ENCODE measurements around the gene F2. TPM values are rescaled to one million over a fixed set of nuclear protein-coding genes. Genes with fewer than 3 reads are reported as not detected.

The F2 gene
- total RNA-seq, 1 experiment from 2014 or later, result 0.47 TPM

GRCh38 chr11:46681814-46682213, 37.2 kb upstream of the F2 start:
- ATAC-seq (no peak), DNase-seq (ENCODE audit: low read depth, low spot score) (no peak)
- Histone ChIP-seq H2AFZ (ENCODE audit: low read depth, low read length, poor library complexity, severe bottlenecking) (no peak overlapping the region), H3K9ac (ENCODE audit: low read length) (no peak overlapping the region), H3K27ac (ENCODE audit: low read depth, low read length) (no peak overlapping the region), H4K20me1 (ENCODE audit: insufficient read depth) (no peaks in the 10 kb centered on the region), H3K4me1 (ENCODE audit: control insufficient read depth in 1 of 2, insufficient read depth in 2 of 2, low read length in 2 of 2) (peaks cover 4 to 20% of the 10 kb centered on the region in 2 experiments), H3K9me2 (ENCODE audit: insufficient read depth) (no peaks in the 10 kb centered on the region), H3K9me3 (ENCODE audit: control insufficient read depth in 1 of 2, insufficient read depth in 1 of 2, low read depth in 1 of 2, low read length in 2 of 2) (no peaks in the 10 kb centered on the region), H3K79me2 (ENCODE audit: insufficient read depth, low read length) (no peaks in the 10 kb centered on the region), H3K27me3 (ENCODE audit: insufficient read depth, low read length) (no peaks in the 10 kb centered on the region), H3K4me3 (replicated peaks in 1 of 2; ENCODE audit: low read depth in 1 of 2, low read length in 2 of 2) (no peak overlapping the region), H3K4me2 (ENCODE audit: low read length) (no peak overlapping the region), H3K36me3 (ENCODE audit: control insufficient read depth in 1 of 2, insufficient read depth in 2 of 2, low read length in 2 of 2) (0 out of 4 replicates have a peak, but pooled peaks cover 0 to 4% of the 10 kb centered on the region in 2 experiments)
- TF ChIP-seq ZFX (IDR thresholded peaks at IDR 0.05), result no peak
- no peak for TF ChIP-seq EZH2phosphoT487 (IDR thresholded peaks at IDR 0.05; ENCODE audit: borderline replicate concordance)
- TF ChIP-seq CTCF (IDR thresholded peaks at IDR 0.05 in 2 of 3, conservative IDR thresholded peaks at IDR 0.05 in 1 of 3; ENCODE audit: borderline replicate concordance in 1 of 3, insufficient read depth in 1 of 3, low read depth in 2 of 3, low read length in 2 of 3), result no peak
- TF ChIP-seq POLR2A (IDR thresholded peaks at IDR 0.05; ENCODE audit: borderline replicate concordance, extremely low read depth, insufficient read depth, insufficient read length), result no peak
- TF ChIP-seq EZH2 (IDR thresholded peaks at IDR 0.05), result no peak
- TF ChIP-seq JUND (IDR thresholded peaks at IDR 0.05), result no peak
- TF ChIP-seq, protein P1, sequence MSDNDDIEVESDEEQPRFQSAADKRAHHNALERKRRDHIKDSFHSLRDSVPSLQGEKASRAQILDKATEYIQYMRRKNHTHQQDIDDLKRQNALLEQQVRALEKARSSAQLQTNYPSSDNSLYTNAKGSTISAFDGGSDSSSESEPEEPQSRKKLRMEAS (IDR thresholded peaks at IDR 0.05), result no peak
- TF ChIP-seq EGR1 (IDR thresholded peaks at IDR 0.05; ENCODE audit: low read depth), result no peak
- no peak for TF ChIP-seq CBX3 (IDR thresholded peaks at IDR 0.05; ENCODE audit: low read depth)
- TF ChIP-seq, protein P2, sequence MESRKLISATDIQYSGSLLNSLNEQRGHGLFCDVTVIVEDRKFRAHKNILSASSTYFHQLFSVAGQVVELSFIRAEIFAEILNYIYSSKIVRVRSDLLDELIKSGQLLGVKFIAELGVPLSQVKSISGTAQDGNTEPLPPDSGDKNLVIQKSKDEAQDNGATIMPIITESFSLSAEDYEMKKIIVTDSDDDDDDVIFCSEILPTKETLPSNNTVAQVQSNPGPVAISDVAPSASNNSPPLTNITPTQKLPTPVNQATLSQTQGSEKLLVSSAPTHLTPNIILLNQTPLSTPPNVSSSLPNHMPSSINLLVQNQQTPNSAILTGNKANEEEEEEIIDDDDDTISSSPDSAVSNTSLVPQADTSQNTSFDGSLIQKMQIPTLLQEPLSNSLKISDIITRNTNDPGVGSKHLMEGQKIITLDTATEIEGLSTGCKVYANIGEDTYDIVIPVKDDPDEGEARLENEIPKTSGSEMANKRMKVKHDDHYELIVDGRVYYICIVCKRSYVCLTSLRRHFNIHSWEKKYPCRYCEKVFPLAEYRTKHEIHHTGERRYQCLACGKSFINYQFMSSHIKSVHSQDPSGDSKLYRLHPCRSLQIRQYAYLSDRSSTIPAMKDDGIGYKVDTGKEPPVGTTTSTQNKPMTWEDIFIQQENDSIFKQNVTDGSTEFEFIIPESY (IDR thresholded peaks at IDR 0.05; ENCODE audit: extremely low read depth, insufficient replicate concordance, low read length), result no peak
- no peak for TF ChIP-seq FOSL1 (IDR thresholded peaks at IDR 0.05; ENCODE audit: low read depth)
- no peak for TF ChIP-seq ZNF274 (IDR thresholded peaks at IDR 0.05; ENCODE audit: low read depth, low read length)
- no peak for TF ChIP-seq ELF1 (IDR thresholded peaks at IDR 0.05; ENCODE audit: borderline replicate concordance, low read depth)
- no peak for TF ChIP-seq RAD21 (IDR thresholded peaks at IDR 0.05; ENCODE audit: low read depth)
- no peak for TF ChIP-seq CEBPB (IDR thresholded peaks at IDR 0.05; ENCODE audit: low read depth)
- TF ChIP-seq, protein P3, sequence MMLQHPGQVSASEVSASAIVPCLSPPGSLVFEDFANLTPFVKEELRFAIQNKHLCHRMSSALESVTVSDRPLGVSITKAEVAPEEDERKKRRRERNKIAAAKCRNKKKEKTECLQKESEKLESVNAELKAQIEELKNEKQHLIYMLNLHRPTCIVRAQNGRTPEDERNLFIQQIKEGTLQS (IDR thresholded peaks at IDR 0.05), result no peak
- TF ChIP-seq SRF (IDR thresholded peaks at IDR 0.05; ENCODE audit: low read depth), result no peak
- TF ChIP-seq REST (IDR thresholded peaks at IDR 0.05; ENCODE audit: low read depth), result no peak
- TF ChIP-seq SP1 (IDR thresholded peaks at IDR 0.05; ENCODE audit: low read depth), result no peak
- no peak for TF ChIP-seq YY1 (IDR thresholded peaks at IDR 0.05; ENCODE audit: extremely low read depth, insufficient replicate concordance, low read depth, low read length)
- BruUV-seq (replicated peaks), result no TSS peak
- RAD21 ChIA-PET (ENCODE audit: low non-redundant PET in 1 of 2, low total read pairs in 2 of 2, uncharacterized antibody in 2 of 2, unreplicated experiment in 2 of 2), result no interaction called here
- POLR2A ChIA-PET, result no interaction called here
- CTCF ChIA-PET, result no interaction called here
- intact Hi-C loops (cut with micrococcal nuclease), result no loop called here
